MM.1S (cell line): ENCODE measurements around the gene ENOX1.

Experiments used
- DNase-seq: peaks from one replicate; pipeline ENCODE4 v3.0.0-alpha.2; 2015
- H2AFZ ChIP-seq: fragments of 300-600 bp; sonication (generic); 2 replicates; pipeline ENCODE4 v1.6.0; 2016; ENCODE audit warnings: antibody characterized with exemption, low read length
- H3F3A ChIP-seq: fragments of 300-600 bp; sonication (generic); 2 replicates; pipeline ENCODE4 v1.6.1; 2016; ENCODE audit warnings: mild to moderate bottlenecking, antibody characterized with exemption, low read length, moderate library complexity, mixed read lengths; ENCODE audit not compliant: insufficient read depth
- H3K27ac ChIP-seq: fragments of 300-600 bp; sonication (generic); 2 replicates; pipeline ENCODE4 v1.5.1; 2016; ENCODE audit warnings: mild to moderate bottlenecking, low read length
- H3K27me3 ChIP-seq: fragments of 300-600 bp; sonication (generic); replicated peaks from 2 replicates; pipeline ENCODE4 v1.6.0; 2016; ENCODE audit warnings: low read length; ENCODE audit not compliant: insufficient read depth
- H3K36me3 ChIP-seq: fragments of 300-600 bp; sonication (generic); replicated peaks from 2 replicates; pipeline ENCODE4 v1.6.1; 2016; ENCODE audit warnings: mild to moderate bottlenecking, low read length, mixed read lengths; ENCODE audit not compliant: insufficient read depth
- H3K4me1 ChIP-seq: fragments of 300-600 bp; sonication (generic); 2 replicates; pipeline ENCODE4 v1.6.1; 2016; ENCODE audit warnings: low read length, mixed read lengths
- H3K4me2 ChIP-seq: fragments of 300-600 bp; sonication (generic); 2 replicates; pipeline ENCODE4 v1.6.0; 2016; ENCODE audit warnings: low read depth, low read length
- H3K4me3 ChIP-seq: fragments of 300-600 bp; sonication (generic); 2 replicates; pipeline ENCODE4 v1.5.1; 2016; ENCODE audit warnings: low read length, mixed read lengths
- H3K79me2 ChIP-seq: fragments of 300-600 bp; sonication (generic); 2 replicates; pipeline ENCODE4 v1.6.1; 2016; ENCODE audit warnings: mixed run types, low read length, mixed read lengths
- H3K9ac ChIP-seq: fragments of 300-600 bp; sonication (generic); 2 replicates; pipeline ENCODE4 v1.6.1; 2016; ENCODE audit warnings: low read length, mixed read lengths
- H3K9me2 ChIP-seq: fragments of 300-600 bp; sonication (generic); replicated peaks from 2 replicates; pipeline ENCODE4 v1.6.1; 2016; ENCODE audit warnings: mild to moderate bottlenecking, low read length, mixed read lengths; ENCODE audit not compliant: insufficient read depth
- H3K9me3 ChIP-seq: fragments of 300-600 bp; sonication (generic); replicated peaks from 2 replicates; pipeline ENCODE4 v1.6.1; 2016; ENCODE audit warnings: mild to moderate bottlenecking, low read length, mixed read lengths; ENCODE audit not compliant: insufficient read depth
- H4K20me1 ChIP-seq: fragments of 300-600 bp; sonication (generic); 2 replicates; pipeline ENCODE4 v1.6.1; 2016; ENCODE audit warnings: mild to moderate bottlenecking, low read length, moderate library complexity, mixed read lengths; ENCODE audit not compliant: insufficient read depth
- CTCF ChIP-seq: fragments of 300-600 bp; sonication (generic); IDR thresholded peaks from 2 replicates; pipeline ENCODE4 v1.5.1; 2016; ENCODE audit warnings: antibody characterized with exemption, low read length, mixed read lengths
- EZH2 ChIP-seq: fragments of 300-600 bp; sonication (generic); optimal IDR thresholded peaks from 2 replicates; pipeline ENCODE3; 2017; ENCODE audit warnings: low read depth, mild to moderate bottlenecking, antibody characterized with exemption, low read length, mixed read lengths
- EZH2phosphoT487 ChIP-seq: fragments of 300-600 bp; sonication (generic); IDR thresholded peaks from 2 replicates; pipeline ENCODE4 v1.6.1; 2018; ENCODE audit warnings: antibody characterized with exemption, low read length

ENOX1 gene

DNA sequence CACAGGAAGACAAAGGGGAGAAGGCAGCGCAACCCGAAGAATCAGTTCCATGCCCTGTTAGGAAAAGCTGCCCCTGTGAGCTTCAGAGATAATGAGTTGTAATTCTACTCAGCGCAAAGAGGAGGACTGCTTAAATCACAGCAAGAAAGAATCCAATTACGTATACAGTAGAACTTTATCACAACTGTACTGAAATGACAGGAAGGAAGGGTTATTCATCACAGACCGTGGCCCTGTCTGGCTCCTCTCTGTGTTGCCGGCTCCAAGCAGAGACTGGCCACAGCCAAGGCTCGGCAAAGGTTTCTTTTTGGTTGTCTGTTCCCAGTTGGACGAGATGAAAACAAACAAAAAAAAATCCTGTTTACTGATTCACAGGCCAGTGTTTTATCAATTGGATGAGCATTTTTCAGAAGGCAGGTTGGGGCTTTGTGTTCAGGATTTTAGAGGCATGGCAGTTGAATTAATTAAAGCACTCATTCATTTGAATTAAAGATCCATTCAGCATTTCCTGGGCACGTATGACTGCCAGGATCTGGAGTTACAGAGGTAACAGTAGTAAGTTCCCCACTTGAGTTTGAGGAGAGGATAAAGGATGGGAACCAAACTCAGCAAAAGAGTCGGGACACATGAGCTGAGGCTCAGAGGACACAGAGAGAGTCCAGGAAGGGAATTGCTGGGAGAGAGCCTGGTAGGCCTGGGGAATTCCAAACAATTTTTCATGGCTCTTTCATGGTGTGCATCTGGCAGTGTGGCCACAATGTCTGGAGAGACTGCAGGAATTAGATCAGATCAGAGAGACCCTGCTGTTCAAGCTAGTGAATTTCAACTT is 422.3 kb downstream of the ENOX1 start:
- Histone ChIP-seq H3K36me3 (no peaks in the 10 kb centered on the region), H3K79me2 (no peaks in the 10 kb centered on the region), H3K9me2 (no peaks in the 10 kb centered on the region), H3K4me3 (no peak overlapping the region), H3K27ac (no peak overlapping the region), H3F3A (no peaks in the 10 kb centered on the region), H4K20me1 (no peaks in the 10 kb centered on the region), H3K9me3 (no peaks in the 10 kb centered on the region), H3K9ac (no peak overlapping the region), H3K4me1 (peaks cover 12% of the 10 kb centered on the region), H3K27me3 (no peaks in the 10 kb centered on the region), H2AFZ (no peak overlapping the region), H3K4me2 (no peak overlapping the region)
- DNase-seq = no peak
- TF ChIP-seq EZH2phosphoT487 (no peak), EZH2 (no peak), CTCF (no peak)

GRCh38 chr13:43363156-43363953 is 423.4 kb downstream of the ENOX1 start:
- no peak for TF ChIP-seq EZH2
- no peak for TF ChIP-seq EZH2phosphoT487
- TF ChIP-seq CTCF = no peak
- Histone ChIP-seq H3K27ac (no peak overlapping the region), H2AFZ (no peak overlapping the region), H3K9ac (no peak overlapping the region), H3K9me3 (no peaks in the 10 kb centered on the region), H4K20me1 (no peaks in the 10 kb centered on the region), H3K4me2 (no peak overlapping the region), H3K36me3 (no peaks in the 10 kb centered on the region), H3K9me2 (no peaks in the 10 kb centered on the region), H3K79me2 (no peaks in the 10 kb centered on the region), H3F3A (no peaks in the 10 kb centered on the region), H3K4me3 (no peak overlapping the region), H3K27me3 (no peaks in the 10 kb centered on the region), H3K4me1 (peaks cover 9% of the 10 kb centered on the region)
- no peak for DNase-seq

- Histone ChIP-seq H3K4me3 (no peak overlapping the region), H3K4me2 (no peak overlapping the region), H3F3A (no peaks in the 10 kb centered on the region), H3K27me3 (no peaks in the 10 kb centered on the region), H2AFZ (no peak overlapping the region), H3K9ac (no peak overlapping the region), H3K9me2 (no peaks in the 10 kb centered on the region), H3K9me3 (no peaks in the 10 kb centered on the region), H4K20me1 (no peaks in the 10 kb centered on the region), H3K27ac (no peak overlapping the region), H3K4me1 (peaks cover 6% of the 10 kb centered on the region), H3K36me3 (no peaks in the 10 kb centered on the region), H3K79me2 (no peaks in the 10 kb centered on the region)
- TF ChIP-seq EZH2phosphoT487 (no peak), EZH2 (no peak), CTCF (no peak)
- DNase-seq = no peak
These were observed 424.2 kb downstream of the ENOX1 start for GRCh38 chr13:43362556-43362955.
